T47D (cell line): ENCODE measurements around the gene MRTFA.

ENCODE experiments used
- DNase-seq, 2 experiments: peaks; one replicate each; pipeline versions ENCODE4 v3.0.0 to v3.0.0-alpha.2; 2011 to 2012; ENCODE audit warnings: low read depth in 1 of 2, low spot score in 1 of 2
- JUND ChIP-seq: IDR thresholded peaks from 2 replicates; pipeline ENCODE4 v1.6.1; 2012; ENCODE audit warnings: low read depth
- in situ Hi-C: cut with HindIII; loops from 2 replicates; pipeline ENCODE4 v1.10.0; 2016; ENCODE audit warnings: low sequenced_read_pairs, low pct_unique_long_range_greater_than_20kb

The MRTFA gene

GRCh38 chr22:40486962-40487602 is 149.4 kb downstream of the MRTFA start:
- in situ Hi-C loops: no loop called here
- TF ChIP-seq JUND: no peak
- DNase-seq: no peak

GRCh38 chr22:40485813-40486667 is 150.5 kb downstream of the MRTFA start:
- DNase-seq: no peak
- TF ChIP-seq JUND: no peak
- in situ Hi-C loops: no loop called here

GRCh38 chr22:40484906-40485669 is 151.4 kb downstream of the MRTFA start:
- DNase-seq: no peak
- in situ Hi-C loops: no loop called here
- TF ChIP-seq JUND: no peak

GRCh38 chr22:40482886-40483285 is 153.6 kb downstream of the MRTFA start:
- TF ChIP-seq JUND: no peak
- DNase-seq: no peak

GRCh38 chr22:40482391-40482790 is 154.1 kb downstream of the MRTFA start:
- DNase-seq: no peak
- in situ Hi-C loops: no loop called here
- TF ChIP-seq JUND: no peak

More at GRCh38 chr22:40482886-40483285, 153.6 kb downstream of the MRTFA start:
- in situ Hi-C loops: no loop called here

GRCh38 chr22:40480996-40481395 is 155.5 kb downstream of the MRTFA start:
- in situ Hi-C loops: no loop called here
- no peak for DNase-seq
- TF ChIP-seq JUND: no peak

GRCh38 chr22:40479887-40480538 is 156.5 kb downstream of the MRTFA start:
- no peak for TF ChIP-seq JUND

GRCh38 chr22:40479126-40479800 is 157.3 kb downstream of the MRTFA start:
- TF ChIP-seq JUND: no peak
- no peak for DNase-seq
- in situ Hi-C loops: no loop called here

More at GRCh38 chr22:40479887-40480538, 156.5 kb downstream of the MRTFA start:
- in situ Hi-C loops: no loop called here
- no peak for DNase-seq

GRCh38 chr22:40478338-40479125 is 158.0 kb downstream of the MRTFA start:
- DNase-seq: no peak
- TF ChIP-seq JUND: no peak
- in situ Hi-C loops: no loop called here

- DNase-seq: peak; percentile 9 to 10
- in situ Hi-C loops: no loop called here
- no peak for TF ChIP-seq JUND
Observed at GRCh38 chr22:40477683-40478337, 158.7 kb downstream of the MRTFA start.

GRCh38 chr22:40476341-40476740 is 160.2 kb downstream of the MRTFA start:
- TF ChIP-seq JUND: no peak
- in situ Hi-C loops: no loop called here
- DNase-seq: no peak
